ENCODE data around the gene NFATC4. TPM values are rescaled to one million over a fixed set of nuclear protein-coding genes. Genes with fewer than 3 reads are reported as not detected.

Gene NFATC4
- total RNA-seq, 1 experiment from 2014 or later: 15.1 TPM

DNA sequence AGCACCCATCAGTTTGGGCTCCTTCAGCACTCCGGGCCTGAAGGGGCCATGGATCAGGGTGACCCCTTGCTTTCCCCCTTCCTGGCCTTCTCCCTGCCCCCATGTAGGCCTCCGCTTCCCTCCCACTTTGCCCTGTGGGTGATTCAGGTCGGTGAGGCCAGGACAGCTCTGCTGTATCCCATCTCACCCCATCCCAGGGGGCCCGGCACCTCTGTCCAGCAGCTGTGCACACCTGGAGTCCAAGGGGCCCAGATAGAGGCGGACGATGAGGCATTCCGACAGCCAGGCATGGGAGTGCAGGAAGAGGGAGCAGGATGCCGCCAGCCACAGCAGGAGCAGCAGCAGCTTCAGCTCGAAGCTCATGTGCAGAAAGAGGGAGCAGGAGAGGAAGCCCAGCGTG is 45.3 kb upstream of the NFATC4 start:
- no peaks in the 10 kb centered on the region for H4K20me1 ChIP-seq (ENCODE audit: low read length)
- no peaks in the 10 kb centered on the region for H3K27me3 ChIP-seq (ENCODE audit: low read length)
- intact Hi-C loops (cut with micrococcal nuclease): no loop called here
- ATAC-seq (no peak), DNase-seq (no peak)
- BruUV-seq (replicated peaks): no TSS peak
- H3K79me2 ChIP-seq (ENCODE audit: low read length): no peaks in the 10 kb centered on the region
- no peak overlapping the region for H3K27ac ChIP-seq (ENCODE audit: low read length)
- no peak overlapping the region for H3K4me3 ChIP-seq (ENCODE audit: low read length)
- no peaks in the 10 kb centered on the region for H3F3A ChIP-seq (ENCODE audit: low read length, unreplicated experiment)
- H3K9me3 ChIP-seq (ENCODE audit: low read length): no peaks in the 10 kb centered on the region
- ChIA-PET POLR2A (ENCODE audit: unreplicated experiment) (no interaction called here), CTCF (interaction anchor here (0.6 kb wide), 1 partner anchor 77 kb away, joined by 5 read pairs; no protein-coding TSS in a partner anchor)
- no peak overlapping the region for H2AFZ ChIP-seq (ENCODE audit: low read length)
- H3K9ac ChIP-seq (ENCODE audit: low read length): no peak overlapping the region
- TF ChIP-seq EZH2phosphoT487 (IDR thresholded peaks at IDR 0.05; ENCODE audit: borderline replicate concordance, low read length) (no peak), CTCF (conservative IDR thresholded peaks at IDR 0.05; ENCODE audit: low read depth, low read length) (no peak), EZH2 (IDR thresholded peaks at IDR 0.05; ENCODE audit: low read length, unreplicated experiment) (no peak)
- no peaks in the 10 kb centered on the region for H3K9me2 ChIP-seq (replicated peaks; ENCODE audit: low read length)
- no peaks in the 10 kb centered on the region for H3K36me3 ChIP-seq (ENCODE audit: low read depth, low read length)
- no peak overlapping the region for H3K4me2 ChIP-seq (ENCODE audit: low read length)
- H3K4me1 ChIP-seq (ENCODE audit: insufficient read depth, low read length): no peaks in the 10 kb centered on the region

DNA sequence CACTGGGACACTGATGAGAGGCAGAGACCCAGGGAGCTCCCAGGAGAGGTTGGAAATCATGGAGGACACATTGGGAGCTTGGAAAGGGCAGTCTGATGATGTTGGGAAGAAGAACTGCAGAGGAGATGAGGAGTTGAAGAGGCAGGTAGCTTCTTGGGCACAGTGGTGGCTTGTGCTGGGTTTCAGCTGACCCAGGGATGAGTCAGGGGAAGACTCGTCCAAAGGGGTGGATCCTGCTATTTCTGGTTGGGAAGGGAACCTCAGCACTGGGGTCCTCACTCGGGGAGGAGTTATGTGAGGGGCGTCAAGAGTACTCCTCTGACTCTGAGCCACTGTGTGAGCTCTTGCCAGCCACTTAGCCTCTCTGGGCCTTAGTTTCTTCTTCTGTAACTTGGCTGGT is 44.6 kb upstream of the NFATC4 start:
- no peaks in the 10 kb centered on the region for H3K36me3 ChIP-seq (ENCODE audit: low read depth, low read length)
- H3K4me1 ChIP-seq (ENCODE audit: insufficient read depth, low read length): no peaks in the 10 kb centered on the region
- no peak overlapping the region for H3K27ac ChIP-seq (ENCODE audit: low read length)
- no peaks in the 10 kb centered on the region for H3K9me2 ChIP-seq (replicated peaks; ENCODE audit: low read length)
- TF ChIP-seq EZH2phosphoT487 (IDR thresholded peaks at IDR 0.05; ENCODE audit: borderline replicate concordance, low read length) (no peak), CTCF (conservative IDR thresholded peaks at IDR 0.05; ENCODE audit: low read depth, low read length) (no peak)
- no peaks in the 10 kb centered on the region for H3K79me2 ChIP-seq (ENCODE audit: low read length)
- H3K4me2 ChIP-seq (ENCODE audit: low read length): no peak overlapping the region
- H3K9me3 ChIP-seq (ENCODE audit: low read length): no peaks in the 10 kb centered on the region
- intact Hi-C loops (cut with micrococcal nuclease): no loop called here
- ChIA-PET CTCF (no interaction called here), POLR2A (ENCODE audit: unreplicated experiment) (no interaction called here)
- H4K20me1 ChIP-seq (ENCODE audit: low read length): no peaks in the 10 kb centered on the region
- DNase-seq (no peak), ATAC-seq (no peak)
- BruUV-seq (replicated peaks): no TSS peak
- no peak overlapping the region for H2AFZ ChIP-seq (ENCODE audit: low read length)
- H3K27me3 ChIP-seq (ENCODE audit: low read length): no peaks in the 10 kb centered on the region
- H3K9ac ChIP-seq (ENCODE audit: low read length): no peak overlapping the region
- no peak overlapping the region for H3K4me3 ChIP-seq (ENCODE audit: low read length)
- no peaks in the 10 kb centered on the region for H3F3A ChIP-seq (ENCODE audit: low read length, unreplicated experiment)

DNA sequence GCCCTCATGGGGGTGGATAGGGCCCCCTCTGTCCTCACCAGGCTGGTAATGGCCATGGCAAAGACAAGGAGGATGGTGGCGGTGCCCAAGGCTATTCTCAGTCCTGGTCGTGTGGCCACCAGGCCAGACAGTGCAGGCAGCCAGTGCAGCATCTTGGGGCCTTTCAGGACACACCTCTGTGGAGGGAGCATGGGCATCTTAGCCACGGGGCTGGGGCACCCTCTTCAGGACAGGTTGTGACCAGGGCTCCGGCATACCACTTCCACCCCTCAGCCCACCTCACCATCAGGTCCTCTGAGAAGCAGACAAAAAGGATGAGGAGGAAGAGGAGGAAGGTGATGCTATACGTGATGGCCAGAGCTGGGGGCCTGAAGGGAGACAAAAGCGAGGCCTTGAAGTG is 44.0 kb upstream of the NFATC4 start:
- TF ChIP-seq EZH2 (IDR thresholded peaks at IDR 0.05; ENCODE audit: low read length, unreplicated experiment) (no peak), EZH2phosphoT487 (IDR thresholded peaks at IDR 0.05; ENCODE audit: borderline replicate concordance, low read length) (no peak), CTCF (conservative IDR thresholded peaks at IDR 0.05; ENCODE audit: low read depth, low read length) (no peak)
- Histone ChIP-seq H3K27ac (ENCODE audit: low read length) (no peak overlapping the region), H3K79me2 (ENCODE audit: low read length) (no peaks in the 10 kb centered on the region), H3K9me3 (ENCODE audit: low read length) (no peaks in the 10 kb centered on the region), H3K27me3 (ENCODE audit: low read length) (no peaks in the 10 kb centered on the region), H3K4me3 (ENCODE audit: low read length) (no peak overlapping the region), H3K4me2 (ENCODE audit: low read length) (no peak overlapping the region), H3K4me1 (ENCODE audit: insufficient read depth, low read length) (no peaks in the 10 kb centered on the region), H3K9me2 (replicated peaks; ENCODE audit: low read length) (no peaks in the 10 kb centered on the region), H3K36me3 (ENCODE audit: low read depth, low read length) (no peaks in the 10 kb centered on the region), H4K20me1 (ENCODE audit: low read length) (no peaks in the 10 kb centered on the region), H3K9ac (ENCODE audit: low read length) (no peak overlapping the region), H2AFZ (ENCODE audit: low read length) (no peak overlapping the region), H3F3A (ENCODE audit: low read length, unreplicated experiment) (no peaks in the 10 kb centered on the region)
- intact Hi-C loops (cut with micrococcal nuclease): no loop called here
- POLR2A ChIA-PET (ENCODE audit: unreplicated experiment): no interaction called here
- no peak for ATAC-seq
- DNase-seq: no peak
- CTCF ChIA-PET: no interaction called here
- no TSS peak for BruUV-seq (replicated peaks)
